Left kidney (tissue), 2 donors: ENCODE measurements around the gene MCAM. TPM values are rescaled to one million over a fixed set of nuclear protein-coding genes. Genes with fewer than 3 reads are reported as not detected.

Source experiments
- DNase-seq: peaks from one replicate; pipeline ENCODE4 v3.0.0-alpha.2; 2013
- polyA plus RNA-seq: library from polyadenylated mRNA; unstranded; fragments of 120-200 nt; gene quantifications from one replicate; pipeline ENCODE4 v1.2.1, GENCODE V29; 2013; ENCODE audit not compliant: insufficient read length

Gene MCAM
- polyA plus RNA-seq, 1 donor = 42.5 TPM

DNA sequence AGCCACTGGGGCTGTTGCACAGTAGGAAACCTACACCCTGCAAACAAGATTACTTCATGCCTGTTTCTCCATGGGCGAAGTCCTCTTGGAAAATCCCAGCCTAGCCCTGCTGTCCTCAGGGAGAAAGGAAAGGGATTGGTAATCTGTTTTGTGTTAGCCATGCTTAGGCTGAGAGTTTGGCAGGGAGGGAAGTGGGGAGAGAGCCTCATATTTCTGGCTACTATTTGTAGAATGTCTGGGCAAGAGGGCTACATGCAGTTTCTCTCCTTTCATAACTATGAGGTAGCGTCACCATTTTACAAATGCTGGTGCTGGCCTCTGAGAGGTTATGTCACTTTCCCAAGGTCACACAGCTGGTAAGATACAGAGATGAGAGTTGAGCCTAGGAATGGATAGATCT is 30.3 kb upstream of the MCAM start:
- DNase-seq = no peak

- DNase-seq = no peak
Observed at GRCh38 chr11:119346605-119347004, 29.7 kb upstream of the MCAM start, which contains the start of gene MFRP. MFRP (minus strand) TSS chr11:119346705; CDS start chr11:119346513, 192 bp downstream.

DNA sequence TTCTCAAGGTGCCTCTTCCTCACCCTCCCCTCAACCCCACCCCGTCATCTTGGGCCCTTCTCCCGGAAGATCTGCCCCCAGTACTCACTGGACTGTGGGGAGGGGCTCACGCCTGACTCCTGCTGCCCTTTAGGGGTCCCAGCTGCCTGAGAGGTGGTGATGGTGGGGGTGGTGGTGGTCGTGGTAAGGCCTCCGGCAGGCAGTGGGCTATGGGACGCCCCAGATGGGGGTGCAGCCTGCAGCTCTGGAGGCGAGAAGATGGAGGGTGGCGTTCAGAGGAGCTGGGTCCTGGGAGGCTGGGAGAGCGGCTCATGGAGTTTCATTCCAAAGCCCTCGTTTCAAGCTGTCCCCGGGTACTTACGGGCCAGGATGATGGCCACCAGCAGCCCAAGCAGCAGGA is 28.8 kb upstream of the MCAM start:
- no peak for DNase-seq

DNA sequence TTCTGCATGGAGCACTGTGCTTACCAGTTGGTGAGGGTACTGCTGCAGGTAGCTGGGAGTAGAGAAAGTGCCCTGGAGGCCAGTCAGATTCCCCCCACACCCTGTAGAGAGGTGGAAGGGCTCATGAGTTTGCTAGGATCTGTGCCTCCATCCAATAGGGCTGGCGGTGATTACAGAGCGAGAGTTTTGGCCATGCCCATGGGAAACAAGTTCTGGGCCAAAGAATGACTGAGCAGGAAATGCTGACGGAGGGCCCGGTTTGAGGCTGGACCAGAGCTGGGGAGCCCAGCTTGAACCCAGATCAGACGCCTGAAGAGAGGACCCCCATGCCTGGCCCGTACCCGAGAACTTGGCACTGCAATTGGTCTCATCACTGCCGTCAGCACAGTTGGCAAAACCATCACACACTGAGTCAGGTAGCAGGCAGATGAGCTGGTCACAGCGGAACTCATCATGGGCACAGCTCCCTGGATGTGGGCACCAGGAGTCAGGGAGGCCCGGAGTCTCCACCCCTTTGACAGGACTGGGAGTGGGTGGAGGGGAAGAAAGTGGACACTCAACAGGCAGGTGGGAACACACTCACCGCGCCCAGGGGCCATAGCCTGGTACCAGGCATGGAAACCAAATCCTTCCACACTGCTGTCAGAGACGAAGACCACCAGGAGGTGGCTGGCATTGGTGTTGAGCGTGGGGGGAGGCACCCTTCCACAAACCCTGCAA is 27.5 kb upstream of the MCAM start:
- DNase-seq = no peak

DNA sequence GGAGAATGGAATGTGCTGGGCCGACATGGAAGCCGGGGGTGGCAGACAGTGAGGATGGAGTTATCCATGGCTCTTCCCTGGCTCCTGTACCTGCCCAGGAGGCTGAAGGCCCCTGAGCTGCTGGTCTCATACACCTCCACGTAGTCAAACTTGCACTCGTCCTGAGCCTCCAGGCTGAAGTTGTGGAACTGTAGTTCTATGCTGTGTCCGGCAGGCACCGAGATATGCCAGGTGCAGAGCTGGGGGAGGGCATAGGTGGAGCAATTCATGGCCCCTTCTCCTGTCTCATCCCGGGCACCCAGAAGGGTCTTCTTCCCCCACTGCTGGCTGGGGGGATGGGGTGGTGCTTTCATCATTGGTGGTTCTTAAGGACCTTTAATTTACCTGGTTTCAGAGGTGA is 26.8 kb upstream of the MCAM start:
- no peak for DNase-seq

GRCh38 chr11:119342362-119343130 is 25.6 kb upstream of the MCAM start:
- DNase-seq = no peak

DNA sequence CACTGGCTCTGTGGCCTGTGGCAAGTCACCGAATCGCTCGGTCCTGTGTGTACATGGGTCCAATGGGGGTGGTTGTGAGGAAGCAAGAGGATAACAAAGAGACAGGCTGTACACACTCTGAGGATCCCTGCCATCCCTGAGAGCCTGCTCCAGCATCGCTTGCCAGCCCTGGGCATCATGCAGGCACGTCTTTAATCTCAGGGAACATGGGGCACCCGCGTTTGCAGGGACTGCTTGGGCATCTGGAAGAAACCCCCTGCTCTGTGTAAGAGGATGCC is 25.0 kb upstream of the MCAM start:
- DNase-seq = no peak

DNA sequence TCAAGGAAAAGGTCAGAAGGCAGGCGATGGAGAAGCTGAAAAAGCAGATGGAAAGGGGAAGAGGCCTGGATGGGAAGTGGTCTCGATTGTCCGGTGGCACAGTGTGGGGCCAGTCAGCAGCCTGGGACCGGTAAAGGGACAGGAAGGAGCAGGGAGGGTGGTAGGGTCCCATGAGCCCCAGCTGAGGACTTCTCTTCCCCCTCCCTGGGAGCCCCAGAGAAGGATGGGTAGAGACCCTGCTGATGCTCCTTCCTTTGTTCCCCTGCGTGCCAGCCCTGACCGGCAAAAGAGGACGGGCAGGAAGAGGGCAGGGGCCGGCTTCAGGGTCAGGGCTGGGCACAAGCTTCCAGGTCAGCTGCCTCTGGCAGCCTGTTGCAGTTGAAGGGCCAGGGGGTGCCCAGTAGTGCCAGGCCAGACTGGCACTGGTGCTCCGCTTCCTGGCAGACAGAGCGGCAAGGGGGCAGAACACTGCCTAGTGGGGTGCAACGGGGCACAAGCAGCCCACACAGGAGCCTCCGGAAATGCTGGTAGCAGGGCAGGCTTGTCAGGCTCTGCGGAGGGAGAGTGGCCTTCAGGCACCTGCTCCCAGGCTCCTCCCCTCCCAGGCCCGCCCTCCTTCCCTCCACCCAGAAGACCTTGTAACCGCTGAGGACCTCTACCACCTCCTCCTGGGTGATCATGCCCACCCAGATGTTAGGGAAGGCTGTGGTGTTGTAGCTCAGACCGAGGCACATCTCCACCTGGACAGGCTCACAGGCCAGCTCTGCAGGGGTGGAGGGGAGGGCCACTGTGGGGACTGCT is 24.5 kb upstream of the MCAM start:
- no peak for DNase-seq

GRCh38 chr11:119340335-119341221 is 23.6 kb upstream of the MCAM start, which contains the start of gene C1QTNF5:
C1QTNF5 (minus strand) TSS chr11:119340883; CDS start chr11:119340397, 486 bp downstream.
- DNase-seq = peak; percentile 79

- peak; percentile 73 for DNase-seq
Observed at GRCh38 chr11:119339589-119340334, 22.8 kb upstream of the MCAM start.

- no peak for DNase-seq
Observed at GRCh38 chr11:119338965-119339588, 22.1 kb upstream of the MCAM start.

DNA sequence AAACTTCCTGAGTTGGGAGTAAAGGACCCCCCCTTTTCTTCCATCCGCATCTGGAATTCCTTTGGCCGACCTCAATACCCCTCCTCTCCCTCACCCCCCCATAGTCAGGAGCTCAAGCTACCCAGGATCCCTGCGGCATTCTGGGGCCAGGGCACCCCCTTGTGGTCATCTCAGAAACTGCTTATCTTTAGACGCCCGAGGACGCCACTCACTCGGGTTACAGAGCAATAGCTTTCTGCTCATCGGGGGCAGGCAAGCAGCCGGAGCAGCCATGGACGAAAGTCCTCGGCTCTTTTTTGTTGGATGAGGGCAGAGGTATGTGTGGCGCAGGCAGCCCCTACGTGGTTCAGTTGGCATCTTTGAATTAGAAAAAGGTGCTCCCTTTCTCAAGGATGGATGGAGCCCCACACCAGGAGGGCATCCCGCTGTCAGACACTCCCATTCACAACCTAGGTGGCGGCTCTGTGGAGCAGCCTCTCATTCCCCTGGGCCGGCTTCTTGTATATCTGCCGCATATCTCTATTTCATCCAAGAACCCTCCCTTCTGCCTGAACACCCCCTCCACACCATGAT is 21.5 kb upstream of the MCAM start:
- peak; percentile 84 for DNase-seq

DNA sequence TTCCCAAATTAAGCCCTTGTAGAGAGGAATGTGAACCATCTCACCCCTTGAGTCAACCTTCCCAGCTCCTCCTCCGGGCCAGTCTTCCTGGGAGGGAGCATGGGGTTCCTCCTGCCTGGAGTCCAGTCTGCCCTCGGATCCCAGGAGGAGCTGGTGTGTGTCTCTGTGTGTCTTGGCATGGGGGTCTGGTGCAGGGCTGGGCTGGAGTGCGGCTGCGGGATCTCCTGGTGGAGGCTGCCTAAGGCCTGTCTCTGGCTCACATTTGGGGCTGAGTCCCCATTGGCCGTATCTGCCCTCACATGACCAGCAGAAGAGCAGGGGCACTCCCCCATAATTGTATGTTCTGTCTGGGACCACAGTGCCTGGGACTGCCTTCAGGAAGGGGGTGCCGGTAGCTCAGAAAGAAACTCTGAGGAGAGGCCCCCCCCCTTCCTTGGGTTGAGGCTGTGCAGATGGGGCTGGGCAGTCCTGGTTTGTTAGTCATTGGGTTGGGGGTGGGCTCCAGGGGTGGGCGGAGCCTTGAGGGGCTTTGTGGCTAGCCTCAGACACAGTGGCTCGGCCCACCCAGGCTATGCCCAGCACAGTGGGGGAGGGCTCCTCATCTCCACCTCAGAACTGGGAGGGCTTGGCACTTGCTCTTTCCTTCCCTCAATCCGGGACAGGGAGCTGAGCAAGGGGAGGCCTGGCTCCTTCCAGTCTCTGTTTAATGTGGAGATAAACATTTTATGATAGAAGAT is 20.8 kb upstream of the MCAM start:
- DNase-seq = no peak

DNA sequence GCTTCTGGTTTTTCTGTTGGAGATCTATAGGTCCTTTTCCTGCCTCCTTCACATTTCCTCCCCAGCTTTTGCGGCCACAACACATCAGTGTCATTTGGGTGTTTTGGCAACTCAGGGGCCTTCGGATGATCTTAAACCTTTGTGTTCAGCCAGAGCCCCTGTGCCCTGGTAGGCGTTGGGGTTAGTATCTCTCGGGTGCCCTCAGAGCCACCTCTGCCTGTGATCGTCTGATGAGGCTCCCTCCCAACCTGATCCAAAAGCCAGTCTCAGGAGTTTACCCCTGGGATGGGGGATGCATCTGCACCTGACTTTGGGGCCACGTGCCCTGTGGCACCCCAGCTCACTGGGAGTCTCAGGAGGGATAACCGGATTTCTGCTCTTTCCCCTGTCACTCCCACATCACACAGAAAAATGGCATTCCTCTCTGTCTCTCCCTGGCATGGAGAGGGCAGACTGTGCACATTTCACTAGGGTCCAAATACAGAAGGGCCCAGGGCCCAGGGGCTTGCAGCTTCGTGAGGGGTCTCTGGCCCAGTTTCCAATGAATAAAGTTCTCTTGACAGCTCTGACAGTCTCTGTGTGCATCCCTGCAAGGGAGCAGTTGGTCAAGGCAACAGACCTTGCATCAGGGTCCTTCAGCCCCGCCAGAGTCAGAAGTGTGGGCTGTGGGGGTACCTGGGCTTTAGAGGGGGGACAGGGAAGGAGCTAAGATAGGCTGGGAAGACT is 20.0 kb upstream of the MCAM start:
- no peak for DNase-seq

DNA sequence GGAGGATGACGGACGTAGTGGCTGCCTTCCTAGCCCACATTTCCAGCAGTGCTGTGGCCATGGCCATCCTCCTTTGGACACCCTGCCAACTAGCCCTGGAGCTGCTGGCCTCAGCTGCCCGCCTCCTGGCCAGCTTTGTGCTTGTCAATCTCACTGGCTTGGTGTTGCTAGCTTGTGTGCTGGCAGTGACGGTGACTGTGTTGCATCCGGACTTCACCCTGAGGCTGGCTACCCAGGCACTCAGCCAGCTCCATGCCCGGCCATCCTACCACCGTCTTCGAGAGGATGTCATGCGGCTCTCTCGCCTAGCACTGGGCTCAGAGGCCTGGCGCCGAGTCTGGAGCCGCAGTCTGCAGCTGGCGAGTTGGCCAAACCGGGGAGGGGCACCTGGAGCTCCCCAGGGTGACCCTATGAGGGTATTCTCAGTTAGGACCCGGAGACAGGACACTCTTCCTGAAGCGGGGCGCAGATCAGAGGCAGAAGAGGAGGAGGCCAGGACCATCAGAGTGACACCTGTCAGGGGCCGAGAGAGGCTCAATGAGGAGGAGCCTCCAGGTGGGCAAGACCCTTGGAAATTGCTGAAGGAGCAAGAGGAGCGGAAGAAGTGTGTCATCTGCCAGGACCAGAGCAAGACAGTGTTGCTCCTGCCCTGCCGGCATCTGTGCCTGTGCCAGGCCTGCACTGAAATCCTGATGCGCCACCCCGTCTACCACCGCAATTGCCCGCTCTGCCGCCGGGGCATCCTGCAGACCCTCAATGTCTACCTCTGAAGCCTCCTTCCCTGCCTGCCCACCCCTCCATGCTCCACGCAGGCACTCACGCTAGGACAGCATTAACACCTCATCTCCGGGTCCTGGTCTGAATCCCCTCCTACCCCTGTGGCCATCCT is 19.0 kb upstream of the MCAM start:
- no peak for DNase-seq

DNA sequence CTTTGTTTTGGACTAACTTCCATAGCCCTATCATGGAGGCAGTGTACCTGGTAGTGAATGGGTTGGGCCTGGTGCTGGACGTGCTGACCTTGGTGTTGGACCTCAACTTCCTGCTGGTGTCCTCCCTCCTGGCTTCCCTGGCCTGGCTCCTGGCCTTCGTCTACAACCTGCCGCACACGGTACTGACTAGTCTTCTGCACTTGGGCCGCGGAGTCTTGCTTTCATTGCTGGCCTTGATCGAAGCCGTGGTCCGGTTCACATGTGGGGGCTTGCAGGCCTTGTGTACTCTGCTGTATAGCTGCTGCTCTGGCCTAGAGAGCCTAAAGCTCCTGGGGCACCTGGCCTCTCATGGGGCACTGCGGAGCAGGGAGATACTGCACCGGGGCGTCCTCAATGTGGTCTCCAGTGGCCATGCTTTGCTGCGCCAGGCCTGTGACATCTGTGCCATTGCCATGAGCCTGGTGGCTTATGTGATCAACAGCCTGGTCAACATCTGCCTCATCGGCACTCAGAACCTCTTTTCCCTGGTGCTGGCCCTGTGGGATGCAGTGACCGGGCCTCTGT is 18.2 kb upstream of the MCAM start:
- DNase-seq = no peak

DNA sequence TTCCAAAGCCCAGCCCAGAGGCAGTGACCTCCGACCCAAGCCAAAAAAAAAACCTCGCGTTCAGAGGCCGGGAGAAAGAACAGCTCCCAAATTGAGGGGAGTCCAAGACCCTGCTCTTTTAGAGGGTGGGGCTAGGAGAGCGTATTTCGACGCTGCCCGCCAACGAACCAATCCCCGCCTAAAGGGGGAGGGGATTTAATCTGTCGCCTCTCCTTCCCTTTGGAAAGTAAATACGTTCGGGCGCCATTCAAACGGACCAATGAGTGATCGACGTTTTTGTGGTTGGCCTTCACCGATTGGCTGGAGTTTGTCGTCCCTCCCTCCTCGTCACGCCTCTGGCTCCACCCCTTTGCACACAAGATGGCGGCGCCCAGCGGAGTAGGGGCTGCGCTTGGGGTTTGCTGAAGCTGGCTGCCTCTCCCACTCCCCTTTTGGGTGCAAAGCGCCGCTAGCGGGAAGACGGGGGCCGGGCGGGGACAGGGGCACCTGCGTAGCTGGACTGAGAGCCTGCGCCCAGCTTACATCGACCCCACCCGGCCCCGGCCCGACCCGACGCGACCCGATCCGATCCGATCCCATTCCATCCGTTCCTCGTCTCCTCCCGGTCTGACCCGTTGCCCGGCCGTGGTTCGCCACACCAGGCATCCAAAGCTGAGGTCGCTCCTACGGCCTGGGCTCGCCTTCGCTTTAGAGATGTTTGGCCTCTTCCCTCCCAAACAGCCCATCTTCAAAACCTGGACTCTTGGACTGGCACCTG is 17.4 kb upstream of the MCAM start, which contains the start of gene RNF26:
RNF26 (plus strand) TSS at position 354 of the 757 bp plus-strand sequence. CDS start 596 bp downstream, outside the sequence.
- peak; percentile 98 for DNase-seq
